ENCODE data around the gene CDC25B.

Gene CDC25B

DNA sequence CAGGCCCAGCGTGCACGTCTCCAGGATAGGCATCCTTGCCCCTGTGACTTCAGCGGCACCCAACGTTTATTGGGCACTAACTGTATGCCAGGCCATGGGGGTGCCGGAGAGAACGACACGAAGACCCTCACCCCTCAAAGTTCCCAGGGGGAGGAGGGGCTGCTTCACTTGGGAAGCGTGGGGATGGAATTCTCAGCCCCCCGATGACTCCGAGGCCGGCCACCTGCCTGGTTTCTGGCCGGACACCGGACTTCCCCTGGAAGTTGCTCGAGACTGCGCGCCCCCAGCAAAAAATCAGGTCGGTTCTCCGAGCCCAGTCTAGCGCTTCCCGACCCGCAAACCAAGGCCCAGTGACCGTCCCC is 50.2 kb downstream of the CDC25B start:
- H3K4me3 ChIP-seq (ENCODE audit: low read depth, low read length), result peak overlapping the region; percentile 89

GRCh38 chr20:3846740-3847428 is 50.8 kb downstream of the CDC25B start, which contains the start of gene MAVS:
MAVS (plus strand) TSS chr20:3846834; CDS start chr20:3854625, 7,791 bp downstream.
- TF ChIP-seq, protein P1, sequence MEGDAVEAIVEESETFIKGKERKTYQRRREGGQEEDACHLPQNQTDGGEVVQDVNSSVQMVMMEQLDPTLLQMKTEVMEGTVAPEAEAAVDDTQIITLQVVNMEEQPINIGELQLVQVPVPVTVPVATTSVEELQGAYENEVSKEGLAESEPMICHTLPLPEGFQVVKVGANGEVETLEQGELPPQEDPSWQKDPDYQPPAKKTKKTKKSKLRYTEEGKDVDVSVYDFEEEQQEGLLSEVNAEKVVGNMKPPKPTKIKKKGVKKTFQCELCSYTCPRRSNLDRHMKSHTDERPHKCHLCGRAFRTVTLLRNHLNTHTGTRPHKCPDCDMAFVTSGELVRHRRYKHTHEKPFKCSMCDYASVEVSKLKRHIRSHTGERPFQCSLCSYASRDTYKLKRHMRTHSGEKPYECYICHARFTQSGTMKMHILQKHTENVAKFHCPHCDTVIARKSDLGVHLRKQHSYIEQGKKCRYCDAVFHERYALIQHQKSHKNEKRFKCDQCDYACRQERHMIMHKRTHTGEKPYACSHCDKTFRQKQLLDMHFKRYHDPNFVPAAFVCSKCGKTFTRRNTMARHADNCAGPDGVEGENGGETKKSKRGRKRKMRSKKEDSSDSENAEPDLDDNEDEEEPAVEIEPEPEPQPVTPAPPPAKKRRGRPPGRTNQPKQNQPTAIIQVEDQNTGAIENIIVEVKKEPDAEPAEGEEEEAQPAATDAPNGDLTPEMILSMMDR (IDR thresholded peaks at IDR 0.05; ENCODE audit: insufficient read depth, low read depth, low read length, missing control alignments), result no peak
- DNase-seq (ENCODE audit: low read depth), result peak; percentile 90
- H3K4me3 ChIP-seq (ENCODE audit: low read depth, low read length), result peak within 1 kb of the TSS; percentile 89

More for the DNA sequence above, 50.2 kb downstream of the CDC25B start:
- TF ChIP-seq, protein P1 (IDR thresholded peaks at IDR 0.05; ENCODE audit: insufficient read depth, low read depth, low read length, missing control alignments), result no peak
- DNase-seq (ENCODE audit: low read depth), result no peak

GRCh38 chr20:3847429-3847940 is 51.4 kb downstream of the CDC25B start:
- TF ChIP-seq, protein P1 (IDR thresholded peaks at IDR 0.05; ENCODE audit: insufficient read depth, low read depth, low read length, missing control alignments), result no peak
- peak overlapping the region; percentile 89 for H3K4me3 ChIP-seq (ENCODE audit: low read depth, low read length)
- DNase-seq (ENCODE audit: low read depth), result no peak

- TF ChIP-seq, protein P1 (IDR thresholded peaks at IDR 0.05; ENCODE audit: insufficient read depth, low read depth, low read length, missing control alignments), result no peak
- no peak overlapping the region for H3K4me3 ChIP-seq (ENCODE audit: low read depth, low read length)
- no peak for DNase-seq (ENCODE audit: low read depth)
These were observed 52.5 kb downstream of the CDC25B start for GRCh38 chr20:3848565-3848964.

DNA sequence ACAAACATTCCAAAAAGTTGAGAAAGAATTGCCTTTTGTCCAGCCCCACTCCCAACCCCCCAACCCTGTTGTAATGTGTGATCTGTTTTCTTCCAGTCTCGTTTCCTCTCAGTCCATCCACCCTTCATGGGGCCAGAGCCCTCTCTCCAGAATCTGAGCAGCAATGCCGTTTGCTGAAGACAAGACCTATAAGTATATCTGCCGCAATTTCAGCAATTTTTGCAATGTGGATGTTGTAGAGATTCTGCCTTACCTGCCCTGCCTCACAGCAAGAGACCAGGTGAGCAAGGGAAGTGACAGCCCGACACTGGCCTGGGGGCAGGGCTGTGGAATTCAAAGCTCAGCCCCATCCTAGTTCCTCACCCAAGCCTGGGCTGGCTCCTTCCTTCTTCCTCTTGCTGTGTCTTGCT is 58.4 kb downstream of the CDC25B start:
- TF ChIP-seq, protein P1 (IDR thresholded peaks at IDR 0.05; ENCODE audit: insufficient read depth, low read depth, low read length, missing control alignments), result no peak
- DNase-seq (ENCODE audit: low read depth), result no peak
- H3K4me3 ChIP-seq (ENCODE audit: low read depth, low read length), result no peak overlapping the region

Measured in GM12865 (cell line).